Limb (tissue), 2 donors: ENCODE measurements around the gene CXCL12.

Experiments
- DNase-seq, 2 donors: peaks; one replicate each; pipeline ENCODE4 v3.0.0-alpha.2; 2016; ENCODE audit errors: extremely low spot score in 2 of 2

The CXCL12 gene

GRCh38 chr10:44335330-44336021 lies 49.4 kb downstream of the CXCL12 start:
- DNase-seq, result no peak

- DNase-seq, result no peak
Measured at GRCh38 chr10:44334621-44335184, 50.2 kb downstream of the CXCL12 start.

GRCh38 chr10:44334091-44334490 lies 50.8 kb downstream of the CXCL12 start:
- no peak for DNase-seq

- no peak for DNase-seq
Measured at GRCh38 chr10:44333511-44333910, 51.4 kb downstream of the CXCL12 start.

GRCh38 chr10:44332465-44332864 lies 52.4 kb downstream of the CXCL12 start:
- no peak for DNase-seq

GRCh38 chr10:44330431-44330830 lies 54.5 kb downstream of the CXCL12 start:
- no peak for DNase-seq

- no peak for DNase-seq
Measured at GRCh38 chr10:44327461-44327860, 57.4 kb downstream of the CXCL12 start.
